Measurements from ENCODE around the gene RAD51B.
A peak's percentile ranks its signal among the peaks of the same experiment; 100 is the strongest.
"Not testable (repeated sequence)": the region's sequence is repeated elsewhere in the genome, so short reads cannot be mapped to it uniquely, and the experiment has no call there.

Gene RAD51B

GRCh38 chr14:68421116-68421515 lies 601.5 kb downstream of the RAD51B start:
- DNase-seq = no peak

- DNase-seq = no peak
Measured at GRCh38 chr14:68423686-68424085, 604.1 kb downstream of the RAD51B start.

GRCh38 chr14:68424443-68425172 lies 605.0 kb downstream of the RAD51B start:
- DNase-seq = no peak

GRCh38 chr14:68426661-68427549 lies 607.3 kb downstream of the RAD51B start:
- DNase-seq = no peak

- no peak for DNase-seq
Measured at GRCh38 chr14:68427550-68427890, 607.9 kb downstream of the RAD51B start.

- not testable (repeated sequence) for DNase-seq
Measured at GRCh38 chr14:68428900-68429299, 609.3 kb downstream of the RAD51B start.

- peak in 1 of 56 donors; percentile 0 for DNase-seq
Measured at GRCh38 chr14:68434173-68434572, 614.6 kb downstream of the RAD51B start.

GRCh38 chr14:68435631-68436030 lies 616.1 kb downstream of the RAD51B start:
- DNase-seq = not testable (repeated sequence)

GRCh38 chr14:68439676-68440075 lies 620.1 kb downstream of the RAD51B start:
- DNase-seq = peak in 8 of 56 donors; percentile 8 to 43 (median 17)

GRCh38 chr14:68440820-68441219 lies 621.2 kb downstream of the RAD51B start:
- DNase-seq = no peak

GRCh38 chr14:68441542-68441941 lies 622.0 kb downstream of the RAD51B start:
- DNase-seq = no peak

GRCh38 chr14:68442828-68443629 lies 623.5 kb downstream of the RAD51B start:
- no peak for DNase-seq

GRCh38 chr14:68444449-68445168 lies 625.0 kb downstream of the RAD51B start:
- peak in 1 of 56 donors; percentile 11 for DNase-seq

GRCh38 chr14:68446243-68447040 lies 626.9 kb downstream of the RAD51B start:
- DNase-seq = no peak

- no peak for DNase-seq
Measured at GRCh38 chr14:68447581-68448251, 628.1 kb downstream of the RAD51B start.

- no peak for DNase-seq
Measured at GRCh38 chr14:68448252-68448902, 628.8 kb downstream of the RAD51B start.

- no peak for DNase-seq
Measured at GRCh38 chr14:68449561-68450181, 630.1 kb downstream of the RAD51B start.

GRCh38 chr14:68450391-68451120 lies 631.0 kb downstream of the RAD51B start:
- no peak for DNase-seq
